PC-9 (cell line): ENCODE measurements around the gene SENP6. TPM values are rescaled to one million over a fixed set of nuclear protein-coding genes. Genes with fewer than 3 reads are reported as not detected.
"Not testable (repeated sequence)": the region's sequence is repeated elsewhere in the genome, so short reads cannot be mapped to it uniquely, and the experiment has no call there.

Experiments
- BruUV-seq: library from RNA; stranded (reverse); fragments of 400-500 nt; replicated peaks from 2 replicates; lab custom pipeline; 2021; lab: Mats Ljungman, UMichigan
- CTCF ChIA-PET: fragments of 300-600 bp; sonication (Branson Sonifier 250); formaldehyde crosslinking; loops from one replicate; lab custom pipeline; 2022; ENCODE audit warnings: antibody characterized with exemption; lab: Charles Lee
- POLR2A ChIA-PET: fragments of 300-600 bp; sonication (Branson Sonifier 250); formaldehyde crosslinking; loops from one replicate; lab custom pipeline; 2022; ENCODE audit warnings: antibody characterized with exemption; ENCODE audit not compliant: unreplicated experiment; lab: Charles Lee
- DNase-seq, 2 experiments: peaks; one replicate each; pipeline versions ENCODE4 v3.0.0 to v3.0.0-alpha.2; 2015 to 2022; ENCODE audit warnings: mixed read lengths in 1 of 2
- H2AFZ ChIP-seq: fragments of 200-600 bp; sonication (generic); 2 replicates; pipeline ENCODE4 v1.8.1; 2017; ENCODE audit warnings: antibody characterized with exemption
- H3F3A ChIP-seq: fragments of 200-600 bp; sonication (generic); 2 replicates; pipeline ENCODE4 v1.8.1; 2017; ENCODE audit warnings: antibody characterized with exemption, mild to moderate bottlenecking, low read depth; ENCODE audit not compliant: insufficient read depth
- H3K27ac ChIP-seq: fragments of 200-600 bp; sonication (generic); 2 replicates; pipeline ENCODE4 v1.6.1; 2016; ENCODE audit warnings: mixed run types
- H3K27me3 ChIP-seq: fragments of 200-600 bp; sonication (generic); 2 replicates; pipeline ENCODE4 v1.6.1; 2016; ENCODE audit warnings: low read depth, mixed run types; ENCODE audit not compliant: insufficient read depth
- H3K36me3 ChIP-seq: fragments of 200-600 bp; sonication (generic); 2 replicates; pipeline ENCODE4 v1.6.1; 2016; ENCODE audit warnings: low read depth, mixed run types
- H3K4me1 ChIP-seq: fragments of 200-600 bp; sonication (generic); replicated peaks from 2 replicates; pipeline ENCODE4 v1.6.1; 2016; ENCODE audit warnings: mixed run types; ENCODE audit not compliant: insufficient read depth
- H3K4me2 ChIP-seq: fragments of 200-600 bp; sonication (generic); 2 replicates; pipeline ENCODE4 v1.6.1; 2017; ENCODE audit warnings: mixed run types
- H3K4me3 ChIP-seq: fragments of 200-600 bp; sonication (generic); 2 replicates; pipeline ENCODE4 v1.6.1; 2016; ENCODE audit warnings: mixed run types
- H3K79me2 ChIP-seq: fragments of 200-600 bp; sonication (generic); 2 replicates; pipeline ENCODE4 v1.6.1; 2017; ENCODE audit warnings: low read depth, mixed run types
- H3K9me2 ChIP-seq: fragments of 200-600 bp; sonication (generic); 2 replicates; pipeline ENCODE4 v1.8.1; 2017; ENCODE audit warnings: mild to moderate bottlenecking; ENCODE audit not compliant: insufficient read depth
- H3K9me3 ChIP-seq: fragments of 200-600 bp; sonication (generic); 2 replicates; pipeline ENCODE4 v1.8.1; 2016; ENCODE audit warnings: low read depth; ENCODE audit not compliant: insufficient read depth
- H4K20me1 ChIP-seq: fragments of 200-600 bp; sonication (generic); 2 replicates; pipeline ENCODE4 v1.8.1; 2017; ENCODE audit not compliant: insufficient read depth
- EZH2 ChIP-seq: fragments of 200-600 bp; sonication (generic); IDR thresholded peaks from 2 replicates; pipeline ENCODE4 v1.8.0; 2017; ENCODE audit warnings: antibody characterized with exemption, low read depth
- intact Hi-C: fragments of 100-400 bp; cut with micrococcal nuclease; formaldehyde crosslinking; loops from one replicate; pipeline ENCODE4 v1.10.0; 2022; ENCODE audit not compliant: unreplicated experiment
- total RNA-seq: library from RNA; stranded (reverse); gene quantifications from 2 replicates; pipeline ENCODE4 v1.2.3, GENCODE V29; 2021
- TF ChIP-seq, protein P1 (sequence below): fragments of 200-600 bp; sonication (generic); conservative IDR thresholded peaks from 2 replicates; pipeline ENCODE4 v1.6.1; 2017; ENCODE audit warnings: mixed run types, antibody characterized with exemption, mild to moderate bottlenecking, moderate library complexity

The SENP6 gene
- total RNA-seq, 1 experiment from 2014 or later: 70.4 TPM

GRCh38 chr6:75579951-75580350 is 21.7 kb upstream of the SENP6 start:
- POLR2A ChIA-PET: no interaction called here

GRCh38 chr6:75581231-75581630 is 20.4 kb upstream of the SENP6 start:
- no peak overlapping the region for H3K4me2 ChIP-seq
- CTCF ChIA-PET: no interaction called here
- intact Hi-C loops: no loop called here
- no peak for TF ChIP-seq EZH2
- TF ChIP-seq, protein P1, sequence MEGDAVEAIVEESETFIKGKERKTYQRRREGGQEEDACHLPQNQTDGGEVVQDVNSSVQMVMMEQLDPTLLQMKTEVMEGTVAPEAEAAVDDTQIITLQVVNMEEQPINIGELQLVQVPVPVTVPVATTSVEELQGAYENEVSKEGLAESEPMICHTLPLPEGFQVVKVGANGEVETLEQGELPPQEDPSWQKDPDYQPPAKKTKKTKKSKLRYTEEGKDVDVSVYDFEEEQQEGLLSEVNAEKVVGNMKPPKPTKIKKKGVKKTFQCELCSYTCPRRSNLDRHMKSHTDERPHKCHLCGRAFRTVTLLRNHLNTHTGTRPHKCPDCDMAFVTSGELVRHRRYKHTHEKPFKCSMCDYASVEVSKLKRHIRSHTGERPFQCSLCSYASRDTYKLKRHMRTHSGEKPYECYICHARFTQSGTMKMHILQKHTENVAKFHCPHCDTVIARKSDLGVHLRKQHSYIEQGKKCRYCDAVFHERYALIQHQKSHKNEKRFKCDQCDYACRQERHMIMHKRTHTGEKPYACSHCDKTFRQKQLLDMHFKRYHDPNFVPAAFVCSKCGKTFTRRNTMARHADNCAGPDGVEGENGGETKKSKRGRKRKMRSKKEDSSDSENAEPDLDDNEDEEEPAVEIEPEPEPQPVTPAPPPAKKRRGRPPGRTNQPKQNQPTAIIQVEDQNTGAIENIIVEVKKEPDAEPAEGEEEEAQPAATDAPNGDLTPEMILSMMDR: no peak
- H2AFZ ChIP-seq: no peak overlapping the region
- H3K27ac ChIP-seq: no peak overlapping the region
- no peaks in the 10 kb centered on the region for H3F3A ChIP-seq
- no peaks in the 10 kb centered on the region for H4K20me1 ChIP-seq
- no peaks in the 10 kb centered on the region for H3K36me3 ChIP-seq
- POLR2A ChIA-PET: no interaction called here
- peaks cover 8% of the 10 kb centered on the region; the same call in 1 of the 2 replicates for H3K9me3 ChIP-seq
- H3K4me1 ChIP-seq: no peaks in the 10 kb centered on the region
- BruUV-seq: no TSS peak
- H3K9me2 ChIP-seq: no peaks in the 10 kb centered on the region
- no peak for DNase-seq
- no peaks in the 10 kb centered on the region for H3K27me3 ChIP-seq
- H3K79me2 ChIP-seq: no peaks in the 10 kb centered on the region
- H3K4me3 ChIP-seq: no peak overlapping the region

More at GRCh38 chr6:75579951-75580350, 21.7 kb upstream of the SENP6 start:
- Histone ChIP-seq H3K27ac (no peak overlapping the region), H3K79me2 (no peaks in the 10 kb centered on the region), H3K27me3 (no peaks in the 10 kb centered on the region), H4K20me1 (no peaks in the 10 kb centered on the region), H3K36me3 (no peaks in the 10 kb centered on the region), H3K9me2 (no peaks in the 10 kb centered on the region), H3K4me2 (no peak overlapping the region), H3F3A (no peaks in the 10 kb centered on the region), H3K9me3 (peaks cover 6% of the 10 kb centered on the region; the same call in 1 of the 2 replicates), H2AFZ (no peak overlapping the region), H3K4me1 (no peaks in the 10 kb centered on the region), H3K4me3 (no peak overlapping the region)
- CTCF ChIA-PET: no interaction called here
- intact Hi-C loops: loop anchor here (10.0 kb wide), 1 partner anchor 955 kb away; no protein-coding TSS in a partner anchor
- DNase-seq: no peak
- TF ChIP-seq, protein P1: no peak
- no peak for TF ChIP-seq EZH2
- no TSS peak for BruUV-seq

GRCh38 chr6:75584552-75584951 is 17.1 kb upstream of the SENP6 start:
- H3K79me2 ChIP-seq, POLR2A ChIA-PET, H2AFZ ChIP-seq, H4K20me1 ChIP-seq, BruUV-seq, intact Hi-C loops, CTCF ChIA-PET, H3K4me1 ChIP-seq, H3K9me3 ChIP-seq, H3K36me3 ChIP-seq, H3K4me3 ChIP-seq, H3F3A ChIP-seq, DNase-seq, H3K4me2 ChIP-seq, H3K27ac ChIP-seq, H3K27me3 ChIP-seq, H3K9me2 ChIP-seq: not testable (repeated sequence)

DNA sequence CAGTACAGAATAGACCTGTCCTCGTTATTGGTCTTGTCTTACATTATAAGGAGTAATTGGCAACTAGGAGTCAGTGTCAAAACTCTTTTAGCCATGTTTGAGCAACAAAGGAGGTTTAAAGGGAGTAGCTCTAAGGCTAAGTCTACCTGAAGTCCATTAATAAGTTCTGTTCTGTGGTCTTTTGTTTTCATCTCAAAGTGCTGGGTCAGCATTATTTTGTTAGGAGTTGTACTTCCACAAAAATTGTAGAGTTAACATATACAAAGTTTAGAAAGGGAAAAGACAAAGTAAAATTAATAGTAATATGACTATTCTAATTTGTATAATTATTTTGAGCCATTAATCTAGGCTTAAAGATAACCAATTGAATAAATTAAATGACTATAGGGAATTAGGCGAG is 12.7 kb upstream of the SENP6 start:
- no peaks in the 10 kb centered on the region for H3K9me2 ChIP-seq
- BruUV-seq: no TSS peak
- no peaks in the 10 kb centered on the region for H3K36me3 ChIP-seq
- H3K4me2 ChIP-seq: no peak overlapping the region
- H3K4me3 ChIP-seq: no peak overlapping the region
- intact Hi-C loops: no loop called here
- POLR2A ChIA-PET: no interaction called here
- no peaks in the 10 kb centered on the region for H3K27me3 ChIP-seq
- no peak for DNase-seq
- H3K27ac ChIP-seq: no peak overlapping the region
- no peaks in the 10 kb centered on the region for H3K79me2 ChIP-seq
- H2AFZ ChIP-seq: no peak overlapping the region
- no peaks in the 10 kb centered on the region for H4K20me1 ChIP-seq
- TF ChIP-seq, protein P1: no peak
- TF ChIP-seq EZH2: no peak
- peaks cover 8% of the 10 kb centered on the region; the same call in 1 of the 2 replicates for H3K9me3 ChIP-seq
- H3F3A ChIP-seq: no peaks in the 10 kb centered on the region
- H3K4me1 ChIP-seq: no peaks in the 10 kb centered on the region
- CTCF ChIA-PET: no interaction called here
